Measurements from ENCODE around the gene TAC3. TPM values are rescaled to one million over a fixed set of nuclear protein-coding genes. Genes with fewer than 3 reads are reported as not detected.
"Not testable (repeated sequence)": the region's sequence is repeated elsewhere in the genome, so short reads cannot be mapped to it uniquely, and the experiment has no call there.

TAC3 gene
- total RNA-seq (1 to 10 TPM; 2.6 to 6.8 TPM), polyA plus RNA-seq (ENCODE audit: insufficient read length in 2 of 2) (1 to 10 TPM; 6.8 to 8.1 TPM)
- long read RNA-seq, donor 1, transcript TAC3-209 (7 exons, 816 nt) = major isoform, 7 of 7 reads
- long read RNA-seq, donor 1, partial matches to known transcripts = 0 of 7 reads
- long read RNA-seq, donor 1, other reads (novel, unspliced or antisense) = 0 of 7 reads
- long read RNA-seq, donor 2 = 0 reads
- long read RNA-seq, donor 3, partial matches to known transcripts = 0 of 2 reads
- long read RNA-seq, donor 3, other reads (novel, unspliced or antisense) = 0 of 2 reads
- long read RNA-seq, donor 4 = 0 reads

DNA sequence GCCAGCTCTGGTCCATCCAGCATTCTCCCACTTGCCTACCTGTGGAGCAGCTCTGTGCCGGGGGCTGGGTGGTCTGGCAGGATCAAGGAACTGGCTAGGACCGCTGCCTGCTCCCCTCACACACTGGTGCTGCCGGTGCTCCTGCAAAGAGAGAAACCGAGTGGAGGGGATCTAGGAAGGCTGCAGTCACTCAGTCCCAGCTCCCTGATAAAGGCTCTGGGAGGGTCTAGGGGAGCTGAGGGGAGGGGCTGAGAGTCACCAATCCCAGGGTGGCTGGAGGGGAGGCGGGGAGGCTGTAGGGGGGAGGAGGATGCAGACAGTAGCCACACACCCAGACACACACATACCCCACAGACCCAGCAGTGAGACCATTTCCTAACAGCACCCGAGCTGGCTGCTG lies at the start of gene TAC3:
TAC3 (minus strand) TSS at position 182 of the 400 bp plus-strand sequence. CDS start 732 bp downstream, outside the sequence.
- 13% methylated on average over 3 of the region's 6 CpGs for WGBS (ENCODE audit: insufficient coverage)
- Histone ChIP-seq H3K27me3 (ENCODE audit: control insufficient read depth, insufficient read depth, low read length) (peaks cover 2% of the 10 kb centered on the region), H3K36me3 (ENCODE audit: control insufficient read depth, insufficient read depth, low read length) (no peaks in the 10 kb centered on the region), H3K9me3 (ENCODE audit: control insufficient read depth, insufficient read depth, low read length) (no peaks in the 10 kb centered on the region), H3K27ac (ENCODE audit: low read depth, low read length) (no peak within 1 kb of the TSS), H3K4me1 (ENCODE audit: control insufficient read depth, insufficient read depth, low read length) (no peaks in the 10 kb centered on the region), H3K4me3 (ENCODE audit: low read depth, low read length) (no peak within 1 kb of the TSS)
- no peak for DNase-seq (ENCODE audit: low read depth in 4 of 6, low spot score in 6 of 6)

DNA sequence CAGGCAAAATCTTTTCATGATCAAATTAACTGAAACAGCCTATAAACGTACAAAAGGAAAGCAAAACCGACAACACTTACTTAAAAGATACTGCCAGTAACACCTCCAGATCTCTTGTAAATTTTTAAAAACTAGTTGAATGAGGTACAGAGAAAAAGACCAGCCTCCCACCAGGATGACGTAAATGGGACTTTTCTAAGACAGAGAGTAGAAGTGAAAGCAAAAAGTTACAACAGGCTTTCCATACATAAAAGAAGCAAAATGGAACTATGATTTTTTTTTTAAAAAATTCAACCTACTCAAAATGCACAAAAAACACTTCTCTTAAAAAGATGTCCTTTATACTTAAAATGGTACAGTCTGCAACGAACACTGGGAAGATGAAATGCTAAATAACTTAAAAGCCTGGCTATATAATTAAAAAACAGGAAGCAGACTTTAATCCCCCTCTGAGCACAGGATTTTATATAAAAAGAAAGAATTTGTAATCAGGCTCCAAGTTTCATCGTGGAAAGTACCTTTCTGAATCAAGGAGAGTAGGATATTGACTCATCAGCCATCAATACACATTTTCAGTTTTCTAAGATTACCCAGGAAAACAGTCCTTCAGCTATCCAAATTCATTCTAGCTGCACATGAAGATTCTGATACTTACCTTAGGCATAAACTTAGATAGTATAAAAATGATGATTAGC lies 47.8 kb upstream of the TAC3 start:
- no CpG with 5 or more reads among the region's 5 CpGs for WGBS (ENCODE audit: insufficient coverage)
- Histone ChIP-seq H3K27me3 (ENCODE audit: control insufficient read depth, insufficient read depth, low read length) (no peaks in the 10 kb centered on the region), H3K27ac (ENCODE audit: low read depth, low read length) (no peak overlapping the region), H3K36me3 (ENCODE audit: control insufficient read depth, insufficient read depth, low read length) (peaks cover 12% of the 10 kb centered on the region), H3K4me3 (ENCODE audit: low read depth, low read length) (no peak overlapping the region), H3K4me1 (ENCODE audit: control insufficient read depth, insufficient read depth, low read length) (no peaks in the 10 kb centered on the region), H3K9me3 (ENCODE audit: control insufficient read depth, insufficient read depth, low read length) (no peaks in the 10 kb centered on the region)
- DNase-seq (ENCODE audit: low read depth in 4 of 6, low spot score in 6 of 6) = no peak

DNA sequence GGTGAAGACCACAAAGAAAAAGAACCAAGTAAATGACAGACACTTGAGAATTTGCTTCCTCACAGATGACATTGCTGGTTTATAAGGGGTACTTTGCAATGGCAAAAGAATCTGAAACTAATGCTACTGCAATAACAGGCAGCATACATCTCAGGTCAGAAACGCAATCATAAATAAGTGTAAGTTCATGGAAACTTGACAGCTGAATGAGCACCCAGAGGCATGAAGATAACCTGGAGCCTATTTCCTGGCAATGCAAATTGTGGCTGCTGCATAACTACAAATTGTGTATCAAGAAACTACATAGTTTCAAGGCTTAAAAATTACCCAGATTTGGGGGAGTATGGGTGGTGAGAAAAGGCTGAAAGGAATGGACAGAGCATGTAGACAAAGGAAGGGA lies 42.1 kb upstream of the TAC3 start:
- H3K9me3 ChIP-seq (ENCODE audit: control insufficient read depth, insufficient read depth, low read length) = no peaks in the 10 kb centered on the region
- WGBS (ENCODE audit: insufficient coverage) = 67% methylated on average over 1 of the region's 1 CpG
- H3K4me1 ChIP-seq (ENCODE audit: control insufficient read depth, insufficient read depth, low read length) = no peaks in the 10 kb centered on the region
- H3K36me3 ChIP-seq (ENCODE audit: control insufficient read depth, insufficient read depth, low read length) = peaks cover 4% of the 10 kb centered on the region
- no peaks in the 10 kb centered on the region for H3K27me3 ChIP-seq (ENCODE audit: control insufficient read depth, insufficient read depth, low read length)
- DNase-seq (ENCODE audit: low read depth in 4 of 6, low spot score in 6 of 6) = peak in 1 of 6 donors; percentile 6
- H3K4me3 ChIP-seq (ENCODE audit: low read depth, low read length) = no peak overlapping the region
- no peak overlapping the region for H3K27ac ChIP-seq (ENCODE audit: low read depth, low read length)

DNA sequence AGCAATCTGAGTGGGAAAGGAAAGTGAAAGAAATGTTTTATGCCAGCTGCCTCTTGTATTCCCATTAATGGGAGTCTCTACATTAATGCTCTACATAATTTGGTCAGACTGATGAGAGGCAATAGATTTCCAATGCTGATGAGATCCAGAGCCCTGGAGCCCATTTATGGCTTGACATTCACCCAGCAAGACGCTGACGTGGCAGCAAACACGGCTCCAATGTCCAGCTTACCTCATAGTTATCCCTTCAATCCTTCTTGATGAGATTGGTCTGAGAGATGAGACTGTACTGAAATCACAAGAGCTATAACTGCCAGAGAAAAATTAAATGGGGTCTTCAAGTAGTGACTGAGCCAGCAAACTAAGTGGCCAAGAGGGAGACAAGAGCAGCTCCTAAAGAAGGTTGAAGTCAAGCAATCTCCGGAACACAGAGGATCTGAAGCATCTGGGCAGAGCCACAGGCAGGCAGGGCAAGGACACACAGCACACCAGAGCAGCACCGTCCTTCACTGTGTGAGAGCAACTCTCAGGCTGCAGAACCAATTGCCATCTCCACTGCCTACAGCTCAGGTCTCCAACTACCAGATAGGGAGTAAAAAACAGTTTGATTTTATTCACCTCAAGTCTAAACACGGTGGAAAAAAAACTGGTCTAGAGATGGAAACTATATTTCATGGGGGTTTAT lies 40.9 kb upstream of the TAC3 start:
- no peak overlapping the region for H3K4me3 ChIP-seq (ENCODE audit: low read depth, low read length)
- H3K27ac ChIP-seq (ENCODE audit: low read depth, low read length) = no peak overlapping the region
- WGBS (ENCODE audit: insufficient coverage) = 73% methylated on average over 2 of the region's 6 CpGs
- H3K4me1 ChIP-seq (ENCODE audit: control insufficient read depth, insufficient read depth, low read length) = no peaks in the 10 kb centered on the region
- H3K9me3 ChIP-seq (ENCODE audit: control insufficient read depth, insufficient read depth, low read length) = no peaks in the 10 kb centered on the region
- peak in 1 of 6 donors; percentile 76 for DNase-seq (ENCODE audit: low read depth in 4 of 6, low spot score in 6 of 6)
- H3K36me3 ChIP-seq (ENCODE audit: control insufficient read depth, insufficient read depth, low read length) = peaks cover 4% of the 10 kb centered on the region
- no peaks in the 10 kb centered on the region for H3K27me3 ChIP-seq (ENCODE audit: control insufficient read depth, insufficient read depth, low read length)

DNA sequence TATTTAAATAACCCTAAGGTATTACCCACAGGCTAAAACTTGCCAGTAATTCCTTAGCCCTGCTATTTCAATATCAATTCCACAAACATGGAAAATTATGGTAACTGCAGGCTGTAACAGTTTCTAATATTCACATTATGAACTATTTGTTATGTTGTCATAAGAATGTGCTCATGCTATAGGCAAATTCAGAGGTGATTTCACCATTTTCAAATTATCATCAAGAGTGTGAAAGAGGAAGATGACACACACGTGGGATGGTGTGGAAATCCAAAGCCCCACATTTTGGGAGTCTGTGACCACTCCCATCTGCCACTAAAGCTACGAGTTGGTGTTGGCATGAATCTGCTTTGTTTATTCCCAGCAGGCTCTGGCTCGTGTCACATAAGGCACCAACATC lies 39.5 kb upstream of the TAC3 start:
- Histone ChIP-seq H3K4me1 (ENCODE audit: control insufficient read depth, insufficient read depth, low read length) (no peaks in the 10 kb centered on the region), H3K27me3 (ENCODE audit: control insufficient read depth, insufficient read depth, low read length) (no peaks in the 10 kb centered on the region), H3K4me3 (ENCODE audit: low read depth, low read length) (no peak overlapping the region), H3K36me3 (ENCODE audit: control insufficient read depth, insufficient read depth, low read length) (peaks cover 4% of the 10 kb centered on the region), H3K9me3 (ENCODE audit: control insufficient read depth, insufficient read depth, low read length) (no peaks in the 10 kb centered on the region), H3K27ac (ENCODE audit: low read depth, low read length) (no peak overlapping the region)
- WGBS (ENCODE audit: insufficient coverage) = 80% methylated on average over 1 of the region's 3 CpGs
- DNase-seq (ENCODE audit: low read depth in 4 of 6, low spot score in 6 of 6) = no peak

DNA sequence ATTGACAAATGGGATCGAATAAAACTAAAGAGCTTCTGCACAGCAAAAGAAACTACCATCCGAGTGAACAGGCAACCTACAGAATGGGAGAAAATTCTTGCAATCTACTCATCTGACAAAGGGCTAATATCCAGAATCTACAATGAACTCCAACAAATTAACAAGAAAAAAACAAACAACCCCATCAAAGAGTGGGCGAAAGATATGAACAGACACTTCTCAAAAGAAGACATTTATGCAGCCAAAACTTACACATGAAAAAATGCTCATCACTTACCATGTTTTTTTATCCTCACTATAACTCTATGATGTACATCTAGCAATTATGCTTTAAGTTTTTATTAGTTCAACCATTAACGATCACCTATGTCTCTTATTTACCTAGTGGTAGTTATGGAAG lies 37.6 kb upstream of the TAC3 start:
- not testable (repeated sequence) for DNase-seq (ENCODE audit: low read depth in 4 of 6, low spot score in 6 of 6)
- WGBS (ENCODE audit: insufficient coverage) = 100% methylated on average over 1 of the region's 4 CpGs

DNA sequence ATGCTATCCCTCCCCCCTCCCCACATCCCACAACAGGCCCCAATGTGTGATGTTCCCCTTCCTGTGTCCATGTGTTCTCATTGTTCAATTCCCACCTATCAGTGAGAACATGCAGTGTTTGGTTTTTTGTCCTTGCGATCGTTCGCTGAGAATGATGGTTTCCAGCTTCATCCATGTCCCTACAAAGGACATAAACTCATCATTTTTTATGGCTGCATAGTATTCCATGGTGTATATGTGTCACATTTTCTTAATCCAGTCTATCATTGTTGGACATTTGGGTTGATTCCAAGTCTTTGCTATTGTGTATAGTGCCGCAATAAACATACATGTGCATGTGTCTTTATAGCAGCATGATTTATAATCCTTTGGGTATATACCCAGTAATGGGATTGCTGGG lies 36.8 kb upstream of the TAC3 start:
- WGBS (ENCODE audit: insufficient coverage) = no CpG with 5 or more reads among the region's 4 CpGs
- H3K4me3 ChIP-seq (ENCODE audit: low read depth, low read length); H3K4me1 ChIP-seq (ENCODE audit: control insufficient read depth, insufficient read depth, low read length); H3K27me3 ChIP-seq (ENCODE audit: control insufficient read depth, insufficient read depth, low read length); H3K27ac ChIP-seq (ENCODE audit: low read depth, low read length); H3K36me3 ChIP-seq (ENCODE audit: control insufficient read depth, insufficient read depth, low read length); DNase-seq (ENCODE audit: low read depth in 4 of 6, low spot score in 6 of 6); H3K9me3 ChIP-seq (ENCODE audit: control insufficient read depth, insufficient read depth, low read length): not testable (repeated sequence)

More for the DNA sequence above, 37.6 kb upstream of the TAC3 start:
- not testable (repeated sequence) for H3K36me3 ChIP-seq (ENCODE audit: control insufficient read depth, insufficient read depth, low read length); H3K27ac ChIP-seq (ENCODE audit: low read depth, low read length); H3K4me3 ChIP-seq (ENCODE audit: low read depth, low read length); H3K4me1 ChIP-seq (ENCODE audit: control insufficient read depth, insufficient read depth, low read length); H3K9me3 ChIP-seq (ENCODE audit: control insufficient read depth, insufficient read depth, low read length); H3K27me3 ChIP-seq (ENCODE audit: control insufficient read depth, insufficient read depth, low read length)

DNA sequence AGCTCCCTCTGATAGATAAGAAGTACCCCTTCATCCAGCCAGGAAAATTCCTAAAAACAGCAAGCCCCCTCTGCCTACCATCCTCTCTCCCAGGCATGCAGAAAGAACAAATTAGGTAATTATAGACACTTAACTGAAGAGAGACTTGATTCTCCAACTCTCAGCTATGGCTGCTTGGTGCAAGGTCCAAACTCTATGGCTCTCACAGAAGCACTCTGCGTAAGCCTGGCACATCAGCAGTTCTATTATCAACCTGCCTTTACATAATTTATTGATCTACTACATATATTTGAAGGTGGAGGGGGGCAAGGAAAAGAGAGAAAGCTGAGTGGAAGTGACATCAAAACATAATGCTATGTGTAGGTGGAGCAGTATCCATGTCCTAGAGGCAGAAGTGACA lies 34.7 kb upstream of the TAC3 start:
- Histone ChIP-seq H3K4me1 (ENCODE audit: control insufficient read depth, insufficient read depth, low read length) (no peaks in the 10 kb centered on the region), H3K4me3 (ENCODE audit: low read depth, low read length) (no peak overlapping the region), H3K27me3 (ENCODE audit: control insufficient read depth, insufficient read depth, low read length) (no peaks in the 10 kb centered on the region), H3K27ac (ENCODE audit: low read depth, low read length) (no peak overlapping the region), H3K36me3 (ENCODE audit: control insufficient read depth, insufficient read depth, low read length) (no peaks in the 10 kb centered on the region), H3K9me3 (ENCODE audit: control insufficient read depth, insufficient read depth, low read length) (no peaks in the 10 kb centered on the region)
- no CpG with 5 or more reads among the region's 1 CpG for WGBS (ENCODE audit: insufficient coverage)
- no peak for DNase-seq (ENCODE audit: low read depth in 4 of 6, low spot score in 6 of 6)

DNA sequence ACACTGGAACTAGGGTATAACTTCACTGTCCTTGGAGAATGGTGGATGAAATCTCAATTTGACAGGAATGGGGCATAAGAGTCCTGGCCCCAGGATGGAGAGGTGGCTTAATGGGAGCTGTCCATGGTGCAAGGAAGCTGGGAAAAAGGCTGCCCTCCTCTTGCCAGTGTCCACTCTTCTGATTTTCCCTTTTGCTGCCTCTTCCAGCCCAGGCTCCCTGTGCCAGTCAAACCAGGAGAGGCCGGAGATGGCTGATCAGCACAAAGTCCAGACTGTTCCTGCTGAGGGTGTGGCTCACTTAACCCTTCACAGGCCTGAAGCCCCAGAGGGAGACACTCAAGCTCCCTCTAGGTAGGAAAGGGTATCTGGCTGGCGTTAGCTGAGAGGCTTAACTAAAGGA lies 33.6 kb upstream of the TAC3 start, which contains the start of gene MYO1A:
MYO1A (minus strand) TSS at position 240 of the 400 bp plus-strand sequence. CDS start 1,806 bp downstream, outside the sequence.
- H3K36me3 ChIP-seq (ENCODE audit: control insufficient read depth, insufficient read depth, low read length) = no peaks in the 10 kb centered on the region
- DNase-seq (ENCODE audit: low read depth in 4 of 6, low spot score in 6 of 6) = no peak
- H3K27ac ChIP-seq (ENCODE audit: low read depth, low read length) = no peak within 1 kb of the TSS
- no peaks in the 10 kb centered on the region for H3K9me3 ChIP-seq (ENCODE audit: control insufficient read depth, insufficient read depth, low read length)
- 67% methylated on average over 1 of the region's 2 CpGs for WGBS (ENCODE audit: insufficient coverage)
- no peak within 1 kb of the TSS for H3K4me3 ChIP-seq (ENCODE audit: low read depth, low read length)
- no peaks in the 10 kb centered on the region for H3K4me1 ChIP-seq (ENCODE audit: control insufficient read depth, insufficient read depth, low read length)
- H3K27me3 ChIP-seq (ENCODE audit: control insufficient read depth, insufficient read depth, low read length) = no peaks in the 10 kb centered on the region

Data from spinal cord (tissue), 10 donors.